ENCODE measurements around the gene FILIP1. TPM values are rescaled to one million over a fixed set of nuclear protein-coding genes. Genes with fewer than 3 reads are reported as not detected.

FILIP1 gene
- polyA plus RNA-seq, 1 experiment, result 0.44 TPM

DNA sequence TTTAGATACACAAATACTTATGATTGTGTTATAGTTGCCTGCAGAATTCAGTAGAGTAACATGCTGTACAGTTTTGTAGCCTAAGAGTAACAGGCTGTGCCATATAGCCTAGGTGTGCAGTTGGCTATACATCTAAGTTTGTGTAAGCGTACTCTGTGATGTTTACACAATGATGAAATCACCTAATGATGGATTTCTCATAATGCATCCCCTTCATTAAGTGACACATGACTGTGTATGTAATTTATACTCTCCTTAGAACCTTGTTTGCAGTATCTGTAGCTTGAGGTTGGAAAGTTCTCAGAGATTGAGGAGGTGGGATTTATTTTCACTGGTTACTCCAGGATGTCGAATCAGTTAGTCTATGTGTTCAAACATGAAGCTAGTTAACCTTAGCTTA lies 142.0 kb downstream of the FILIP1 start:
- Histone ChIP-seq H3K27me3 (ENCODE audit: control insufficient read depth, insufficient read depth, low read length) (no peaks in the 10 kb centered on the region), H3K4me3 (ENCODE audit: low read depth, low read length) (no peak overlapping the region), H3K36me3 (ENCODE audit: control insufficient read depth, insufficient read depth, low read length) (no peaks in the 10 kb centered on the region)
- no peak for DNase-seq (ENCODE audit: low read depth)
- TF ChIP-seq, protein P1, sequence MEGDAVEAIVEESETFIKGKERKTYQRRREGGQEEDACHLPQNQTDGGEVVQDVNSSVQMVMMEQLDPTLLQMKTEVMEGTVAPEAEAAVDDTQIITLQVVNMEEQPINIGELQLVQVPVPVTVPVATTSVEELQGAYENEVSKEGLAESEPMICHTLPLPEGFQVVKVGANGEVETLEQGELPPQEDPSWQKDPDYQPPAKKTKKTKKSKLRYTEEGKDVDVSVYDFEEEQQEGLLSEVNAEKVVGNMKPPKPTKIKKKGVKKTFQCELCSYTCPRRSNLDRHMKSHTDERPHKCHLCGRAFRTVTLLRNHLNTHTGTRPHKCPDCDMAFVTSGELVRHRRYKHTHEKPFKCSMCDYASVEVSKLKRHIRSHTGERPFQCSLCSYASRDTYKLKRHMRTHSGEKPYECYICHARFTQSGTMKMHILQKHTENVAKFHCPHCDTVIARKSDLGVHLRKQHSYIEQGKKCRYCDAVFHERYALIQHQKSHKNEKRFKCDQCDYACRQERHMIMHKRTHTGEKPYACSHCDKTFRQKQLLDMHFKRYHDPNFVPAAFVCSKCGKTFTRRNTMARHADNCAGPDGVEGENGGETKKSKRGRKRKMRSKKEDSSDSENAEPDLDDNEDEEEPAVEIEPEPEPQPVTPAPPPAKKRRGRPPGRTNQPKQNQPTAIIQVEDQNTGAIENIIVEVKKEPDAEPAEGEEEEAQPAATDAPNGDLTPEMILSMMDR (IDR thresholded peaks at IDR 0.05; ENCODE audit: insufficient read depth, low read depth, low read length), result no peak
- ChIA-PET POLR2A (no interaction called here), CTCF (interaction anchor here (0.5 to 1.4 kb wide), 3 partner anchors 17 to 1835 kb away, joined by 3 to 4 read pairs (median 3); no protein-coding TSS in a partner anchor)

DNA sequence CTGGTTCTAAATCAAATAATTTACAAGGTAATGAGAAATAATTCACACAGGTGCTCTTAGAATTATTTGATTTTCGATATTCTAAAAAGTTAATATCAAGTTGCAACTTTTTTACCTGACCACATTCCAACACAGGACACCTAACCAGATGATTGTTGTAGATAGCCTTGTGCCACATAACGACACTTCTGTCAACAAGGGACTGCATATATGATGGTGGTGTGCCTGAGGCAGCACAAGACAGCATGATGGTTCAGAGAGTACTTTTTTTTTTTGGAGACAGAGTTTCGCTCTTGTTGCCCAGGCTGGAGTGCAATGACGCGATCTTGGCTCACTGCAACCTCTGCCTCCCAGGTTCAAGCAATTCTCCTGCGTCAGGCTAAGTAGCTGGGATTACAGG lies 142.8 kb downstream of the FILIP1 start:
- no peak overlapping the region for H3K4me3 ChIP-seq (ENCODE audit: low read depth, low read length)
- no peaks in the 10 kb centered on the region for H3K36me3 ChIP-seq (ENCODE audit: control insufficient read depth, insufficient read depth, low read length)
- POLR2A ChIA-PET, result no interaction called here
- DNase-seq (ENCODE audit: low read depth), result no peak
- CTCF ChIA-PET, result interaction anchor here (1.4 to 2.8 kb wide), 2 partner anchors 11 to 127 kb away, joined by 3 to 8 read pairs; no protein-coding TSS in a partner anchor
- H3K27me3 ChIP-seq (ENCODE audit: control insufficient read depth, insufficient read depth, low read length), result no peaks in the 10 kb centered on the region
- TF ChIP-seq, protein P1 (IDR thresholded peaks at IDR 0.05; ENCODE audit: insufficient read depth, low read depth, low read length), result no peak

DNA sequence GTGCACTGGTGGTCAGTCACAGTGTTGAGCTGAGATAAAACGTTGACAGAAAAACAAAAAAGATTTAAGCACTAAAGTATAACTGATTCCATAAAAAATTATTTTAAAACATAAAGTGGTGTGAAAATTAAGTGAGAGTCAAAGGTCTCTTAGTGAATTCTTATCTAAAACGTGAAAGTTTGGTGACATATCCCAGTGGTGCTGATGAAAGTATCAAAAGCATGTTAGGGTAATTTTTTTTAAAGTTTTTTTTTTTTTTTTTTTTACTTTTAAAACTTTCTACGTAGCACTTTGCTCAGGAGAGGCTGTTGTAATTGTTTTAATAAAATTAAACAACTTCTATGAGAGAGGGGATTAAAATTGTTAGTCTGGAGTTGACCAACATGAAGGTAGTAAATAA lies 143.4 kb downstream of the FILIP1 start:
- no peaks in the 10 kb centered on the region for H3K27me3 ChIP-seq (ENCODE audit: control insufficient read depth, insufficient read depth, low read length)
- DNase-seq (ENCODE audit: low read depth), result no peak
- no peaks in the 10 kb centered on the region for H3K36me3 ChIP-seq (ENCODE audit: control insufficient read depth, insufficient read depth, low read length)
- CTCF ChIA-PET, result interaction anchor here (1.4 to 2.8 kb wide), 2 partner anchors 12 to 128 kb away, joined by 3 to 8 read pairs; no protein-coding TSS in a partner anchor
- no peak overlapping the region for H3K4me3 ChIP-seq (ENCODE audit: low read depth, low read length)
- POLR2A ChIA-PET, result no interaction called here
- TF ChIP-seq, protein P1 (IDR thresholded peaks at IDR 0.05; ENCODE audit: insufficient read depth, low read depth, low read length), result no peak

DNA sequence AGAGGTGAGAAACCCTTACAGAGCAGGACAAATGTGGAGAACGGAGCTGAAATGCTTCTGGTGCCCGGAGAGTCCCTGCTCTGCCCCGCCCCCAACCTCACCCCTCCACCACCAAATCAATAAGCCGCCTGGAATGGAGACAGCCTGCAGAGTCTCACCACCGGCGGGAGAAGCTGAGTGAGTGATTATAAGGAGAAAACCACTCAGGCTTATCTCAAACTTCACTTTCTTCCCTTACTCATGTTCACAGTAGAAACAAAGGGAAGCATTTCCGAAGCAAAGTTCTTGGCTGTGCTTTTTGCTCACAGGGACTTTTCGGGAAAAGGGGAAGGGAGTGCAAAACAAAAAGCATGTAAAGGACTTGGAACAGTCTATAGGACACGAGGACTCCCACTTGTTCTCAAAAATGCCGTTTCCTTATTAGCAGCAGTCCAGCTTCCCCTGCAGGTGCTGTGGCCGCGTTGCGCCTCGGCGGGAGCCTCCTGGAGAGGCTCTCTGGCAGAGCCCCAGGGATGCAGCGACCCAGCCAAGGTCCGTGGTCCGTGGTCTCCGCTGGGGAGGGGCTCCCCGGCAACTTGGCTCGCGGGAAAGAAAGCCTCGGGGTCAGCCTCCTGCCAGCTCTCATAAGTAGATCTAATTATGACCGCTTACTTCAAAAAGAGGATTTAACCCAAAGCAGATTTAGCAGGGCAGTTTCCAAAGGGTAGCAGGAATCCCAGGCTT lies 144.2 kb downstream of the FILIP1 start:
- H3K36me3 ChIP-seq (ENCODE audit: control insufficient read depth, insufficient read depth, low read length), result no peaks in the 10 kb centered on the region
- TF ChIP-seq, protein P1 (IDR thresholded peaks at IDR 0.05; ENCODE audit: insufficient read depth, low read depth, low read length), result peak; percentile 31
- DNase-seq (ENCODE audit: low read depth), result no peak
- H3K4me3 ChIP-seq (ENCODE audit: low read depth, low read length), result peak overlapping the region; percentile 24
- ChIA-PET POLR2A (no interaction called here), CTCF (interaction anchor here (0.7 to 2.8 kb wide), 3 partner anchors 12 to 45 kb away, joined by 3 to 8 read pairs (median 4); no protein-coding TSS in a partner anchor)
- H3K27me3 ChIP-seq (ENCODE audit: control insufficient read depth, insufficient read depth, low read length), result no peaks in the 10 kb centered on the region

DNA sequence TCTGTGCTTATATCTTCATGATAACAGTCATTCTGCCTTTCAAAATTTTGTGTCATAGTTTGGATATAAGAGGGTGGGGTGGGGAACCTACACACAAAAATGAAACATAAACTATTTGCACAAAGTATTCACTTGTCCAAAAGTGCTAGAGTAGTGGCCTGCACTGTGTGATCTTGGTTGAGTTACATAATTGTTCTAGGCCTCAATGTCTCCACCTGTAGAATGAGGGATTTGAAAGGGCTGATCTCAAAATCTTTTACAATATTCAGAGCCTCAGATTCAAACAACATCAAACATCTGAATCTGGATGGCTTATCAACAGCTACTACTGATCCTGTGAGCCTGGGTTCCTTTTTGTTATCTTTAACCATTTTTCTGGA lies 144.7 kb downstream of the FILIP1 start:
- no peak for DNase-seq (ENCODE audit: low read depth)
- CTCF ChIA-PET, result interaction anchor here (0.7 to 2.8 kb wide), 3 partner anchors 13 to 45 kb away, joined by 3 to 8 read pairs (median 4); no protein-coding TSS in a partner anchor
- POLR2A ChIA-PET, result no interaction called here
- H3K36me3 ChIP-seq (ENCODE audit: control insufficient read depth, insufficient read depth, low read length), result no peaks in the 10 kb centered on the region
- H3K4me3 ChIP-seq (ENCODE audit: low read depth, low read length), result no peak overlapping the region
- H3K27me3 ChIP-seq (ENCODE audit: control insufficient read depth, insufficient read depth, low read length), result no peaks in the 10 kb centered on the region
- TF ChIP-seq, protein P1 (IDR thresholded peaks at IDR 0.05; ENCODE audit: insufficient read depth, low read depth, low read length), result no peak
